ENCODE results near the gene DNM3.

The DNM3 gene

DNA sequence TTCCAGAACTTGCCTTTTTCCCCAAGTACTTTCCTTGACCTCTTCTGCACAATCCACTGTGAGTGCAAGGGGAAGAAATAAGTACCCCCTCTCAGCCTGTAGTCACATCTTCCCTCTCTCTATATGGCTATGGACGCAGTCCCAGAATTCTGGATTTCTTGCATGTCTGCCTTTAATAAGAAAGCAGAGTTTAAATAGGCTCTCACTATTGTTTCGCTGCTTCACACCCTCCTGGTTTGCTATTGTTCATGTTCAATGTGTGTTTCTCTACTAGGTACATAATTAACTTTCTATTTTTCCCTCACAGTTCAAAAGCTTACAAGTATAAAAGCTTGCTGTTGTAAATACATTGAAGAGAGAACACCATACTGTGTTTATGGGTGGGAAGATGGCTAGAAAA lies 397.7 kb downstream of the DNM3 start:
- Histone ChIP-seq H2AFZ (ENCODE audit: low read length) (no peak overlapping the region), H3K79me2 (ENCODE audit: low read length) (no peaks in the 10 kb centered on the region), H3K36me3 (replicated peaks; ENCODE audit: insufficient read depth, low read length) (no peaks in the 10 kb centered on the region), H3K27me3 (replicated peaks; ENCODE audit: insufficient read depth, low read length) (no peaks in the 10 kb centered on the region), H3K4me1 (ENCODE audit: low read length) (no peaks in the 10 kb centered on the region), H4K20me1 (ENCODE audit: insufficient read depth, low read length) (no peaks in the 10 kb centered on the region), H3K9ac (ENCODE audit: low read length) (no peak overlapping the region), H3K4me2 (ENCODE audit: low read depth, low read length) (no peak overlapping the region), H3K9me2 (replicated peaks; ENCODE audit: insufficient read depth, low read length) (no peaks in the 10 kb centered on the region), H3F3A (ENCODE audit: insufficient read depth, low read length) (no peaks in the 10 kb centered on the region), H3K9me3 (replicated peaks; ENCODE audit: insufficient read depth, low read length) (no peaks in the 10 kb centered on the region), H3K4me3 (ENCODE audit: low read length) (no peak overlapping the region), H3K27ac (ENCODE audit: low read length) (no peak overlapping the region)
- DNase-seq: no peak
- TF ChIP-seq, protein P1, sequence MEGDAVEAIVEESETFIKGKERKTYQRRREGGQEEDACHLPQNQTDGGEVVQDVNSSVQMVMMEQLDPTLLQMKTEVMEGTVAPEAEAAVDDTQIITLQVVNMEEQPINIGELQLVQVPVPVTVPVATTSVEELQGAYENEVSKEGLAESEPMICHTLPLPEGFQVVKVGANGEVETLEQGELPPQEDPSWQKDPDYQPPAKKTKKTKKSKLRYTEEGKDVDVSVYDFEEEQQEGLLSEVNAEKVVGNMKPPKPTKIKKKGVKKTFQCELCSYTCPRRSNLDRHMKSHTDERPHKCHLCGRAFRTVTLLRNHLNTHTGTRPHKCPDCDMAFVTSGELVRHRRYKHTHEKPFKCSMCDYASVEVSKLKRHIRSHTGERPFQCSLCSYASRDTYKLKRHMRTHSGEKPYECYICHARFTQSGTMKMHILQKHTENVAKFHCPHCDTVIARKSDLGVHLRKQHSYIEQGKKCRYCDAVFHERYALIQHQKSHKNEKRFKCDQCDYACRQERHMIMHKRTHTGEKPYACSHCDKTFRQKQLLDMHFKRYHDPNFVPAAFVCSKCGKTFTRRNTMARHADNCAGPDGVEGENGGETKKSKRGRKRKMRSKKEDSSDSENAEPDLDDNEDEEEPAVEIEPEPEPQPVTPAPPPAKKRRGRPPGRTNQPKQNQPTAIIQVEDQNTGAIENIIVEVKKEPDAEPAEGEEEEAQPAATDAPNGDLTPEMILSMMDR (IDR thresholded peaks at IDR 0.05; ENCODE audit: low read length): no peak
- TF ChIP-seq EZH2phosphoT487 (IDR thresholded peaks at IDR 0.05; ENCODE audit: low read length) (no peak), EZH2 (optimal IDR thresholded peaks at IDR 0.05; ENCODE audit: low read depth, low read length) (no peak)

DNA sequence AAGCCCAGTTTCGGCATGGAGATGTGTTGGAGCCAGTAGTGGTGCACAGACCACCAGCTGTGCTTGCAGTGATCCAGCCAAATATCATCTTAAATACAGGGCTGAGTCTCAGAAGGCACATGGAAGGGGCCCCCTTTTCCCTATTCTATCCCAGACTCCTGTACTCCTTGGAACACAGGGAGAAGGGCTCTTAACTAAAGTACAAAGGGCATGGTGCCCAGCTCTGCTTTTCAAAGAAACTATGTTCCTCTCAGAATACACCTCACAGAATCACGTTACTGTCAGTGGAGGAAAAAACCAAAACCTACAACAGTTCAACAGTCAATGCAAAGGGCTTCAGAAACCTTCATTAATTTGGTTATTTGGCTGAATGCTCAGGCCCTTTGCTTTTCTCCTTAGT lies 398.6 kb downstream of the DNM3 start:
- no peak for DNase-seq
- H3F3A ChIP-seq (ENCODE audit: insufficient read depth, low read length): no peaks in the 10 kb centered on the region
- H3K36me3 ChIP-seq (replicated peaks; ENCODE audit: insufficient read depth, low read length): no peaks in the 10 kb centered on the region
- no peak overlapping the region for H3K4me2 ChIP-seq (ENCODE audit: low read depth, low read length)
- no peaks in the 10 kb centered on the region for H3K4me1 ChIP-seq (ENCODE audit: low read length)
- H4K20me1 ChIP-seq (ENCODE audit: insufficient read depth, low read length): no peaks in the 10 kb centered on the region
- H3K27me3 ChIP-seq (replicated peaks; ENCODE audit: insufficient read depth, low read length): no peaks in the 10 kb centered on the region
- H2AFZ ChIP-seq (ENCODE audit: low read length): no peak overlapping the region
- no peaks in the 10 kb centered on the region for H3K79me2 ChIP-seq (ENCODE audit: low read length)
- H3K27ac ChIP-seq (ENCODE audit: low read length): no peak overlapping the region
- no peak overlapping the region for H3K9ac ChIP-seq (ENCODE audit: low read length)
- H3K9me2 ChIP-seq (replicated peaks; ENCODE audit: insufficient read depth, low read length): no peaks in the 10 kb centered on the region
- no peak for TF ChIP-seq EZH2 (optimal IDR thresholded peaks at IDR 0.05; ENCODE audit: low read depth, low read length)
- TF ChIP-seq, protein P1 (IDR thresholded peaks at IDR 0.05; ENCODE audit: low read length): no peak
- no peak for TF ChIP-seq EZH2phosphoT487 (IDR thresholded peaks at IDR 0.05; ENCODE audit: low read length)
- H3K9me3 ChIP-seq (replicated peaks; ENCODE audit: insufficient read depth, low read length): no peaks in the 10 kb centered on the region
- no peak overlapping the region for H3K4me3 ChIP-seq (ENCODE audit: low read length)

DNA sequence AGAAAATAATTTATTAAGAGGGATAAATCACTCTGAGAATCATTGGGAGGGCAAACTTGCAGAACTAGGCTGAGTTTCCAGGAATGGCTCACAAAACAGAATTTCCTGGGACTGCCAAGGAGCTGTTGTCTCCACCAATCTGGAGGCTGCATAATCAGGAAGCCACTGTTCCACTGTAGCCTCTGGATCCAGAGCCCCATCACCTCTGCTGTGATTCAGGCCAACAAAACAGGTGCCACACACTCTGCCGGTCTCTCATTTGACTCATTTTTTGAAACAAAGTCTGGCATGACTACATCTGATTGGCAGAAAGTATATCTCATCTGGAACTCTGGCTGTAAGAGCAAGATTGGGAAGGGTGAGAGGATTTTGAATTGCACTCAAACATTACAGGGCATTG lies 400.2 kb downstream of the DNM3 start:
- no peak overlapping the region for H2AFZ ChIP-seq (ENCODE audit: low read length)
- H3F3A ChIP-seq (ENCODE audit: insufficient read depth, low read length): no peaks in the 10 kb centered on the region
- TF ChIP-seq EZH2phosphoT487 (IDR thresholded peaks at IDR 0.05; ENCODE audit: low read length) (no peak), EZH2 (optimal IDR thresholded peaks at IDR 0.05; ENCODE audit: low read depth, low read length) (no peak)
- TF ChIP-seq, protein P1 (IDR thresholded peaks at IDR 0.05; ENCODE audit: low read length): no peak
- no peak overlapping the region for H3K4me3 ChIP-seq (ENCODE audit: low read length)
- H3K4me2 ChIP-seq (ENCODE audit: low read depth, low read length): no peak overlapping the region
- no peaks in the 10 kb centered on the region for H3K9me3 ChIP-seq (replicated peaks; ENCODE audit: insufficient read depth, low read length)
- H3K27ac ChIP-seq (ENCODE audit: low read length): no peak overlapping the region
- no peaks in the 10 kb centered on the region for H3K9me2 ChIP-seq (replicated peaks; ENCODE audit: insufficient read depth, low read length)
- H3K79me2 ChIP-seq (ENCODE audit: low read length): no peaks in the 10 kb centered on the region
- no peaks in the 10 kb centered on the region for H4K20me1 ChIP-seq (ENCODE audit: insufficient read depth, low read length)
- H3K27me3 ChIP-seq (replicated peaks; ENCODE audit: insufficient read depth, low read length): no peaks in the 10 kb centered on the region
- H3K36me3 ChIP-seq (replicated peaks; ENCODE audit: insufficient read depth, low read length): no peaks in the 10 kb centered on the region
- no peaks in the 10 kb centered on the region for H3K4me1 ChIP-seq (ENCODE audit: low read length)
- no peak overlapping the region for H3K9ac ChIP-seq (ENCODE audit: low read length)
- no peak for DNase-seq
